Panc1 (cell line): ENCODE results near the gene STON1. TPM values are rescaled to one million over a fixed set of nuclear protein-coding genes. Genes with fewer than 3 reads are reported as not detected.

ENCODE experiments used
- ATAC-seq: fragments of 200-7000 bp; cut with Tn5 transposase; 2 replicates; pipeline ENCODE4 v1.9.1; 2020; ENCODE audit warnings: mild to moderate bottlenecking, moderate library complexity
- BruUV-seq: library from RNA; stranded (reverse); fragments of 400-500 nt; replicated peaks from 2 replicates; lab custom pipeline; 2021; lab: Mats Ljungman, UMichigan
- CTCF ChIA-PET: fragments of 300-600 bp; sonication (Branson Sonifier 250); formaldehyde crosslinking; loops from one replicate; lab custom pipeline; 2022; ENCODE audit warnings: antibody characterized with exemption; lab: Charles Lee
- POLR2A ChIA-PET: fragments of 300-600 bp; sonication (Branson Sonifier 250); formaldehyde crosslinking; loops from one replicate; lab custom pipeline; 2022; ENCODE audit warnings: antibody characterized with exemption; lab: Charles Lee
- DNase-seq: peaks from one replicate; pipeline ENCODE4 v3.0.0-alpha.2; 2010; ENCODE audit warnings: low read depth, low spot score
- H3K27ac ChIP-seq: 2 replicates; pipeline ENCODE4 v1.5.1; 2011; ENCODE audit warnings: mild to moderate bottlenecking, low read length, inconsistent platforms
- H3K27me3 ChIP-seq: fragments of 200-500 bp; sonication (Bioruptor generic); 2 replicates; pipeline ENCODE4 v1.6.0; 2014; ENCODE audit warnings: low read length, inconsistent platforms; ENCODE audit not compliant: control insufficient read depth, insufficient read depth
- H3K36me3 ChIP-seq: fragments of 200-500 bp; sonication (Bioruptor generic); 2 replicates; pipeline ENCODE4 v1.5.1; 2014; ENCODE audit warnings: inconsistent platforms, mild to moderate bottlenecking, low read length, moderate library complexity; ENCODE audit not compliant: control insufficient read depth, insufficient read depth
- H3K4me1 ChIP-seq: 2 replicates; pipeline ENCODE4 v1.5.1; 2011; ENCODE audit warnings: inconsistent platforms, mild to moderate bottlenecking, low read length, moderate library complexity; ENCODE audit not compliant: control insufficient read depth, insufficient read depth
- H3K4me3 ChIP-seq, 2 experiments: 2 replicates each; pipeline ENCODE4 v1.5.1; 2011 to 2012; ENCODE audit warnings: low read depth in 2 of 2, low read length in 2 of 2, mild to moderate bottlenecking in 2 of 2, inconsistent platforms in 1 of 2, moderate library complexity in 1 of 2
- H3K9me3 ChIP-seq: fragments of 200-500 bp; sonication (Bioruptor generic); 2 replicates; pipeline ENCODE4 v1.5.1; 2014; ENCODE audit warnings: low read depth, mild to moderate bottlenecking, inconsistent platforms, low read length, moderate library complexity; ENCODE audit not compliant: control insufficient read depth, insufficient read depth
- POLR2AphosphoS5 ChIP-seq: IDR thresholded peaks from 2 replicates; pipeline ENCODE4 v1.6.1; 2012; ENCODE audit warnings: mild to moderate bottlenecking, low read depth, low read length, moderate library complexity
- SIN3A ChIP-seq: IDR thresholded peaks from 2 replicates; pipeline ENCODE4 v1.6.1; 2012; ENCODE audit warnings: low read depth, mild to moderate bottlenecking, low read length, moderate library complexity, borderline replicate concordance; ENCODE audit not compliant: insufficient read depth
- TCF7L2 ChIP-seq: IDR thresholded peaks from 2 replicates; pipeline ENCODE4 v1.6.1; 2011; ENCODE audit warnings: mild to moderate bottlenecking, low read depth, low read length, inconsistent platforms
- in situ Hi-C: cut with HindIII; loops from 2 replicates; pipeline ENCODE4 v1.10.0; 2016; ENCODE audit warnings: low sequenced_read_pairs, low pct_unique_long_range_greater_than_20kb
- intact Hi-C: fragments of 100-400 bp; cut with micrococcal nuclease; formaldehyde crosslinking; loops from one replicate; pipeline ENCODE4 v1.10.0; 2022; ENCODE audit not compliant: unreplicated experiment
- total RNA-seq: library from RNA; stranded (reverse); gene quantifications from one replicate; pipeline ENCODE4 v1.2.1, GENCODE V29; 2021; ENCODE audit not compliant: unreplicated experiment
- TF ChIP-seq, protein P1 (sequence below): fragments of 450-650 bp; IDR thresholded peaks from 2 replicates; pipeline ENCODE4 v1.5.1; 2017; ENCODE audit warnings: mild to moderate bottlenecking
- TF ChIP-seq, protein P2 (sequence below), 2 experiments: IDR thresholded peaks; 2 replicates each; pipeline ENCODE4 v1.6.1; 2011 to 2012; ENCODE audit warnings: low read depth in 2 of 2, control low read depth in 1 of 2, low read length in 1 of 2, mild to moderate bottlenecking in 1 of 2, moderate library complexity in 1 of 2; ENCODE audit not compliant: insufficient read depth in 1 of 2

Gene STON1
- total RNA-seq, 1 experiment from 2014 or later, result 0.92 TPM

DNA sequence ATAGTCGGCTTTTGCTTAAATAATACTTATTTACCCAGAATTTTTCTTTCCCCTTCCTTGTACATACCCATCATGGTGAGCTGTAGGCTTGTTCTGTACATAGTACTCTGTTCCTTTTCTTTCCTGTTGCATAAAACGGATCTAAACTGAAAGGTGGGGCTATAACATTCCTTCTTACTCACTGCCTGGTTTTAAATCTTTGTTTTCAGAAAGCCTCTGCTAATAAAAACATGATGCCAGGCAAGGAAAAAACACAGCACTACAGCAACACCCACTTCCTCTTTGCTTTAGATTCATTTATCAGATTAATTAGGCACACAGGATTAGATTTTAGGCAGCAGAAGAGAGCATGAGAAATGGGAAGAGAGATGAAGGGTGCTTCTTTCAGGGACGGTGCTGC lies 19.6 kb upstream of the STON1 start:
- intact Hi-C loops (no loop called here), in situ Hi-C loops (no loop called here)

DNA sequence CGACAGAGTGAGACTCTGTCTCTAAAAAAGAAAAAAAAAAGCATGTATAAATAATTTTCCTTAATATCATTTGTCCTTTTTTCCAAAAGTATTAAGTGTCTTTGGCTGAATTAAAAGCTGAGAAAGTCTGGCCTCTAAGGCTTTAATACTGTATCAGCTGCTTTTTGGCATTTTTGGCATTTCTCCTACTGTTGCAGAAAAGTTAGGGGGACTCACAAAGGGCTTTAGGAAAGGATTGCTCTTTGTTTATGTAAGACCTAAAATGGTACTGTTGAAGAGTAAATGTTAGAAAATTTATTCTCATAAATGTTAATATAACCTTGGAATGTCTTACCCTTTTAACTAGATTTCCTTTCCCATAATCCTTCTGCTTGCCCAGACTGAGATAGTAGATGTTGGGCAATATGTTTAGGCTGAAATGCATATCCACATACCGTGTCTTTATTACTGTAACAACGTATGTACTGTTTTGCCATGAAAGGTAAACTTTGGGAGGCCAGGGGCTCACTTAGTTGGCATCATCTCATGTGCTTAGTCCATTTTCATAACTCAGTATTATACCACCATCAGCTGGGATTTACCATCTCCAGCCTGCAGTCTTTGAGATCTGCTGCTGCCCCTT lies 18.0 kb upstream of the STON1 start:
- Histone ChIP-seq H3K27ac (no peak overlapping the region), H3K27me3 (no peaks in the 10 kb centered on the region), H3K4me3 (no peak overlapping the region), H3K4me1 (no peaks in the 10 kb centered on the region), H3K36me3 (peaks cover 5% of the 10 kb centered on the region; the same call in 1 of the 2 replicates), H3K9me3 (no peaks in the 10 kb centered on the region)
- no peak for TF ChIP-seq TCF7L2
- no peak for TF ChIP-seq POLR2AphosphoS5
- TF ChIP-seq, protein P1, sequence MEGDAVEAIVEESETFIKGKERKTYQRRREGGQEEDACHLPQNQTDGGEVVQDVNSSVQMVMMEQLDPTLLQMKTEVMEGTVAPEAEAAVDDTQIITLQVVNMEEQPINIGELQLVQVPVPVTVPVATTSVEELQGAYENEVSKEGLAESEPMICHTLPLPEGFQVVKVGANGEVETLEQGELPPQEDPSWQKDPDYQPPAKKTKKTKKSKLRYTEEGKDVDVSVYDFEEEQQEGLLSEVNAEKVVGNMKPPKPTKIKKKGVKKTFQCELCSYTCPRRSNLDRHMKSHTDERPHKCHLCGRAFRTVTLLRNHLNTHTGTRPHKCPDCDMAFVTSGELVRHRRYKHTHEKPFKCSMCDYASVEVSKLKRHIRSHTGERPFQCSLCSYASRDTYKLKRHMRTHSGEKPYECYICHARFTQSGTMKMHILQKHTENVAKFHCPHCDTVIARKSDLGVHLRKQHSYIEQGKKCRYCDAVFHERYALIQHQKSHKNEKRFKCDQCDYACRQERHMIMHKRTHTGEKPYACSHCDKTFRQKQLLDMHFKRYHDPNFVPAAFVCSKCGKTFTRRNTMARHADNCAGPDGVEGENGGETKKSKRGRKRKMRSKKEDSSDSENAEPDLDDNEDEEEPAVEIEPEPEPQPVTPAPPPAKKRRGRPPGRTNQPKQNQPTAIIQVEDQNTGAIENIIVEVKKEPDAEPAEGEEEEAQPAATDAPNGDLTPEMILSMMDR, result no peak
- DNase-seq (no peak), ATAC-seq (no peak)
- in situ Hi-C loops, result no loop called here
- ChIA-PET POLR2A (no interaction called here), CTCF (no interaction called here)
- intact Hi-C loops, result no loop called here
- no TSS peak for BruUV-seq

More for the DNA sequence above, 19.6 kb upstream of the STON1 start:
- Histone ChIP-seq H3K4me3 (no peak overlapping the region), H3K9me3 (no peaks in the 10 kb centered on the region), H3K36me3 (peaks cover 5% of the 10 kb centered on the region; the same call in 1 of the 2 replicates), H3K27me3 (no peaks in the 10 kb centered on the region), H3K4me1 (no peaks in the 10 kb centered on the region), H3K27ac (no peak overlapping the region)
- POLR2A ChIA-PET, result no interaction called here
- DNase-seq (no peak), ATAC-seq (no peak)
- no TSS peak for BruUV-seq
- TF ChIP-seq TCF7L2 (no peak), POLR2AphosphoS5 (no peak), SIN3A (no peak)
- TF ChIP-seq, protein P2, sequence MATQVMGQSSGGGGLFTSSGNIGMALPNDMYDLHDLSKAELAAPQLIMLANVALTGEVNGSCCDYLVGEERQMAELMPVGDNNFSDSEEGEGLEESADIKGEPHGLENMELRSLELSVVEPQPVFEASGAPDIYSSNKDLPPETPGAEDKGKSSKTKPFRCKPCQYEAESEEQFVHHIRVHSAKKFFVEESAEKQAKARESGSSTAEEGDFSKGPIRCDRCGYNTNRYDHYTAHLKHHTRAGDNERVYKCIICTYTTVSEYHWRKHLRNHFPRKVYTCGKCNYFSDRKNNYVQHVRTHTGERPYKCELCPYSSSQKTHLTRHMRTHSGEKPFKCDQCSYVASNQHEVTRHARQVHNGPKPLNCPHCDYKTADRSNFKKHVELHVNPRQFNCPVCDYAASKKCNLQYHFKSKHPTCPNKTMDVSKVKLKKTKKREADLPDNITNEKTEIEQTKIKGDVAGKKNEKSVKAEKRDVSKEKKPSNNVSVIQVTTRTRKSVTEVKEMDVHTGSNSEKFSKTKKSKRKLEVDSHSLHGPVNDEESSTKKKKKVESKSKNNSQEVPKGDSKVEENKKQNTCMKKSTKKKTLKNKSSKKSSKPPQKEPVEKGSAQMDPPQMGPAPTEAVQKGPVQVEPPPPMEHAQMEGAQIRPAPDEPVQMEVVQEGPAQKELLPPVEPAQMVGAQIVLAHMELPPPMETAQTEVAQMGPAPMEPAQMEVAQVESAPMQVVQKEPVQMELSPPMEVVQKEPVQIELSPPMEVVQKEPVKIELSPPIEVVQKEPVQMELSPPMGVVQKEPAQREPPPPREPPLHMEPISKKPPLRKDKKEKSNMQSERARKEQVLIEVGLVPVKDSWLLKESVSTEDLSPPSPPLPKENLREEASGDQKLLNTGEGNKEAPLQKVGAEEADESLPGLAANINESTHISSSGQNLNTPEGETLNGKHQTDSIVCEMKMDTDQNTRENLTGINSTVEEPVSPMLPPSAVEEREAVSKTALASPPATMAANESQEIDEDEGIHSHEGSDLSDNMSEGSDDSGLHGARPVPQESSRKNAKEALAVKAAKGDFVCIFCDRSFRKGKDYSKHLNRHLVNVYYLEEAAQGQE (IDR thresholded peaks at IDR 0.05; ENCODE audit: insufficient read depth in 1 of 2, low read depth in 2 of 2, low read length in 1 of 2), result no peak
- TF ChIP-seq, protein P1, result no peak
- CTCF ChIA-PET, result no interaction called here
